NCI-H82 (cell line): Measurements from ENCODE around the gene ELK1.
"Not testable (repeated sequence)": the region's sequence is repeated elsewhere in the genome, so short reads cannot be mapped to it uniquely, and the experiment has no call there.

Experiments used
- DNase-seq: peaks from one replicate; lab custom pipeline; 2025; lab: John Stamatoyannopoulos, UW

Gene ELK1

GRCh38 chrX:47611926-47612325, 38.4 kb downstream of the ELK1 start:
- no peak for DNase-seq

- no peak for DNase-seq
Observed at GRCh38 chrX:47611489-47611888, 38.9 kb downstream of the ELK1 start.

- DNase-seq = no peak
Observed at GRCh38 chrX:47610511-47610910, 39.9 kb downstream of the ELK1 start.

- no peak for DNase-seq
Observed at GRCh38 chrX:47608130-47608810, 42.1 kb downstream of the ELK1 start.

- DNase-seq = no peak
Observed at GRCh38 chrX:47607091-47607490, 43.3 kb downstream of the ELK1 start.

- DNase-seq = no peak
Observed at GRCh38 chrX:47605024-47605423, 45.3 kb downstream of the ELK1 start.

- not testable (repeated sequence) for DNase-seq
Observed at GRCh38 chrX:47603125-47603524, 47.2 kb downstream of the ELK1 start.

GRCh38 chrX:47597222-47597621, 53.1 kb downstream of the ELK1 start:
- no peak for DNase-seq

GRCh38 chrX:47596256-47596655, 54.1 kb downstream of the ELK1 start:
- DNase-seq = no peak

- no peak for DNase-seq
Observed at GRCh38 chrX:47595716-47596251, 54.6 kb downstream of the ELK1 start.

- no peak for DNase-seq
Observed at GRCh38 chrX:47593522-47593921, 56.8 kb downstream of the ELK1 start.

GRCh38 chrX:47590984-47591383, 59.4 kb downstream of the ELK1 start:
- DNase-seq = no peak

GRCh38 chrX:47587906-47588735, 62.2 kb downstream of the ELK1 start:
- no peak for DNase-seq

GRCh38 chrX:47587091-47587891, 63.1 kb downstream of the ELK1 start:
- no peak for DNase-seq

- DNase-seq = no peak
Observed at GRCh38 chrX:47586043-47586787, 64.1 kb downstream of the ELK1 start.
